C4-2B (cell line): ENCODE results near the gene STK32C.

ENCODE experiments used
- ZFX ChIP-seq: fragments of 450-650 bp; IDR thresholded peaks from 2 replicates; pipeline ENCODE4 v1.6.1; 2017
- TF ChIP-seq, protein P1 (sequence below): fragments of 450-650 bp; conservative IDR thresholded peaks from 2 replicates; pipeline ENCODE4 v1.5.1; 2017; ENCODE audit warnings: mild to moderate bottlenecking

DNA sequence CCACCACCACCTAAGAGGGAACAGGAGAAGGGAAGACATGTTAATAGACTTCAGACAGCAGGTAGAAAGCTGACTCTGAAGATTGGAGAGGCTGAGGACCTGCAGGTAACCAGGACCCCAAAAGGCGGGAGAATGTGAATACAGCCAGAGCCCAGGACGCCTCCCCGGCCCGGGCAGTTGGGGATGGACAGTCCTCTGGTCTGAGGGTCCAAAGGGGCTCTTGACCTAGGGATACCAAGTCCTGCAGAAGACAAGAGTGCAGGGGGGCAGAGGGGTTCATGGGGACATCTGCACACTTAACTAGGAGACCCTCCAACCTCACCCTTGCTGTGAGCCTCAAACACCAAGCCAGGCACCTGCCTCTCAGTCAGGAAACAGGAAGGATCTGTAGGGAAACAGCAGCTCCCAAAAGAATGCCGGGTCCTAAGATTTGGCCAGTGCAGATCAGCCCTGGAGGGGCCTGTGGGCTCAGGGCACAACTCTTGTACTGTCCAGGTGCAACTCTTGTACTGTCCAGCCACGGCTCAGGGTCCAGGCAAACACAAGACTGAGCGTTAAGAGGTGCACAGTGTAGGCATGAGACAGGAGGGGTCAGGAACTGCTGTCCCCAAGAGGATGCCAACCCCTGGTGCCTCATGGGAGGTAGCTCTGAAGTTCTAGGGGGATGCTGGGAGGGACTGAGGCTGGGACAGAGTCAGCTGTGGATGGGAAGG is 2.3 kb upstream of the STK32C start:
- TF ChIP-seq, protein P1, sequence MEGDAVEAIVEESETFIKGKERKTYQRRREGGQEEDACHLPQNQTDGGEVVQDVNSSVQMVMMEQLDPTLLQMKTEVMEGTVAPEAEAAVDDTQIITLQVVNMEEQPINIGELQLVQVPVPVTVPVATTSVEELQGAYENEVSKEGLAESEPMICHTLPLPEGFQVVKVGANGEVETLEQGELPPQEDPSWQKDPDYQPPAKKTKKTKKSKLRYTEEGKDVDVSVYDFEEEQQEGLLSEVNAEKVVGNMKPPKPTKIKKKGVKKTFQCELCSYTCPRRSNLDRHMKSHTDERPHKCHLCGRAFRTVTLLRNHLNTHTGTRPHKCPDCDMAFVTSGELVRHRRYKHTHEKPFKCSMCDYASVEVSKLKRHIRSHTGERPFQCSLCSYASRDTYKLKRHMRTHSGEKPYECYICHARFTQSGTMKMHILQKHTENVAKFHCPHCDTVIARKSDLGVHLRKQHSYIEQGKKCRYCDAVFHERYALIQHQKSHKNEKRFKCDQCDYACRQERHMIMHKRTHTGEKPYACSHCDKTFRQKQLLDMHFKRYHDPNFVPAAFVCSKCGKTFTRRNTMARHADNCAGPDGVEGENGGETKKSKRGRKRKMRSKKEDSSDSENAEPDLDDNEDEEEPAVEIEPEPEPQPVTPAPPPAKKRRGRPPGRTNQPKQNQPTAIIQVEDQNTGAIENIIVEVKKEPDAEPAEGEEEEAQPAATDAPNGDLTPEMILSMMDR: no peak
- no peak for TF ChIP-seq ZFX
